ENCODE measurements around the gene CALML3.

DNA sequence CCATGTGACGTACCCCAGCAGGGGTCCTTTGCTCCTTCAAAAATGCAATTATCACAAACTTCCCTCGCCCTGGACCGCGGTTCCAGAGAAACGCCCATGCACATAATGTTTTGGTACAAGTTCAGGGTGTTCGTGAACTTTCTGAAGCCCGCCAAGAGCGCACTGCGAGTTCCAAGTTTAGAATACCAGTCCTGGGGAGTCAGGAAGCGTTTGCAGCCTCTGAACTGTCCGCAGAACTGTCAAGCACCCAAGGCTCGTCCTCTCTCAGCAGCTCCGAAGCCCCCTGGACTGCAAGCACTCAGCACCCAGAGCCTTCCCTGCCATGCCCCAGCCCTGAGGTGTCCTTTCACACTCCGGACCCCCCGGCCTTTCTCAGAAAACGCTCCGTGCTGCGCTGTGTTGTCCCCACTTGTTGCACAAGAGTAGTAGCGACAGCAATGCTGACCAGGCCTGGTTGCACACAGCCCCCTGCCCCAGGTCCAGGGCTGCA is 30.3 kb downstream of the CALML3 start:
- TF ChIP-seq CTCF (IDR thresholded peaks at IDR 0.05; ENCODE audit: extremely low read depth in 1 of 2, insufficient read depth in 1 of 2, low read depth in 1 of 2, low read length in 2 of 2), result no peak
- TF ChIP-seq POLR2A (IDR thresholded peaks at IDR 0.05; ENCODE audit: low read depth, low read length), result no peak
- TF ChIP-seq, protein P1, sequence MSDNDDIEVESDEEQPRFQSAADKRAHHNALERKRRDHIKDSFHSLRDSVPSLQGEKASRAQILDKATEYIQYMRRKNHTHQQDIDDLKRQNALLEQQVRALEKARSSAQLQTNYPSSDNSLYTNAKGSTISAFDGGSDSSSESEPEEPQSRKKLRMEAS (IDR thresholded peaks at IDR 0.05; ENCODE audit: insufficient read depth, insufficient read length), result no peak
- TF ChIP-seq EZH2 (IDR thresholded peaks at IDR 0.05; ENCODE audit: borderline replicate concordance, low read depth, low read length, severe bottlenecking), result no peak
